ENCODE measurements around the gene RASSF10.

The RASSF10 gene

GRCh38 chr11:13046637-13047570 lies 37.8 kb downstream of the RASSF10 start:
- TF ChIP-seq ZFX (IDR thresholded peaks at IDR 0.05): no peak
- no peak for TF ChIP-seq CTCF (conservative IDR thresholded peaks at IDR 0.05)

GRCh38 chr11:13047884-13048283 lies 38.8 kb downstream of the RASSF10 start:
- no peak for TF ChIP-seq CTCF (conservative IDR thresholded peaks at IDR 0.05)
- TF ChIP-seq ZFX (IDR thresholded peaks at IDR 0.05): no peak
- no peak overlapping the region for H3K27ac ChIP-seq

More at GRCh38 chr11:13046637-13047570, 37.8 kb downstream of the RASSF10 start:
- no peak overlapping the region for H3K27ac ChIP-seq

- TF ChIP-seq ZFX (IDR thresholded peaks at IDR 0.05) (no peak), CTCF (conservative IDR thresholded peaks at IDR 0.05) (no peak)
Measured at GRCh38 chr11:13051257-13051656, 42.1 kb downstream of the RASSF10 start.

GRCh38 chr11:13052130-13052571 lies 43.0 kb downstream of the RASSF10 start:
- TF ChIP-seq CTCF (conservative IDR thresholded peaks at IDR 0.05): no peak
- TF ChIP-seq ZFX (IDR thresholded peaks at IDR 0.05): no peak
- H3K27ac ChIP-seq: peak overlapping the region; percentile 36

More at GRCh38 chr11:13051257-13051656, 42.1 kb downstream of the RASSF10 start:
- H3K27ac ChIP-seq: no peak overlapping the region

GRCh38 chr11:13053255-13053917 lies 44.3 kb downstream of the RASSF10 start:
- no peak overlapping the region for H3K27ac ChIP-seq
- no peak for TF ChIP-seq CTCF (conservative IDR thresholded peaks at IDR 0.05)
- TF ChIP-seq ZFX (IDR thresholded peaks at IDR 0.05): no peak

- H3K27ac ChIP-seq: no peak overlapping the region
- TF ChIP-seq CTCF (conservative IDR thresholded peaks at IDR 0.05) (no peak), ZFX (IDR thresholded peaks at IDR 0.05) (no peak)
Measured at GRCh38 chr11:13054278-13054677, 45.2 kb downstream of the RASSF10 start.

GRCh38 chr11:13055200-13055599 lies 46.1 kb downstream of the RASSF10 start:
- TF ChIP-seq CTCF (conservative IDR thresholded peaks at IDR 0.05) (no peak), ZFX (IDR thresholded peaks at IDR 0.05) (no peak)
- H3K27ac ChIP-seq: no peak overlapping the region
